T-helper 9 cell (primary cell): ENCODE data around the gene CAMK4.
"Not testable (repeated sequence)": the region's sequence is repeated elsewhere in the genome, so short reads cannot be mapped to it uniquely, and the experiment has no call there.

Experiments
- DNase-seq: peaks from one replicate; pipeline ENCODE4 v3.0.0-alpha.2; 2020

Gene CAMK4

DNA sequence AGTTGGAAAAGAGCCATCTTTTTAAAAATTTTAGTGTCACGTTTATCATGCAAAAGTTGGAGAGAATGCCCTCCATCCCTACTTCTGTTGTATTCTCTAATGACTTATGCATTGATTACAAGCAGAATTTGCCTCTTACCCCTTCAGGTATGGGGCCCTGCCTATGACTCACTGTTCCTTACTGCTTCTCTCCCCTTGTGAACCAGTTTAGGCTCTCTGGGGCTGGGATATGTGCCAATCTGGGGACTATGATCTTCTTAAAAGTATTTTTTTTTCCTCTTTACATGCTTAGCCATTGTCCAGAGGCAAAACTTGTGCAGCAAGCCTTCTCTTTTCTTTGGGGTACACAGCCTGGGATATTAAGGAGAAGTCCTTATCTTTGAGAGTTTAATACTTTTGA is 37.4 kb downstream of the CAMK4 start:
- no peak for DNase-seq

- no peak for DNase-seq
Observed at GRCh38 chr5:111262153-111262552, 38.0 kb downstream of the CAMK4 start.

DNA sequence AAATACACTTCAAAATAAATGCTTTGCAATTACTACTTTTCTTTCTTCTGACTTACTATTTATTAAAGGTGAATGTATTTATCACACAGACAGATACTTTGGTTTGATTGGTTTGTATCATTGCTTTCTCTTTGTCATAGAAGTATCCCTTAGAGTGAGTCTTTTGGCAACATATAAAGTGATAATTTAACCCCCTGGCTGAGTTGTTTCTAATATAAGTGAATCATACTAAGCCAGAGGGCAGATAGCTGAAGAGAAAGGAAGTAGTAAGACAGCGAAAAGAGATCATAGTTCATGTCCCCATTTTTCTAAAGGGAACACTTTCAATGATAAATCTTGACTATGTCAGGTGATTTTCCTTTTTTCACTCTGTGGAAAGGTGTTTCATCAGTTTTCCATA is 38.6 kb downstream of the CAMK4 start:
- no peak for DNase-seq

DNA sequence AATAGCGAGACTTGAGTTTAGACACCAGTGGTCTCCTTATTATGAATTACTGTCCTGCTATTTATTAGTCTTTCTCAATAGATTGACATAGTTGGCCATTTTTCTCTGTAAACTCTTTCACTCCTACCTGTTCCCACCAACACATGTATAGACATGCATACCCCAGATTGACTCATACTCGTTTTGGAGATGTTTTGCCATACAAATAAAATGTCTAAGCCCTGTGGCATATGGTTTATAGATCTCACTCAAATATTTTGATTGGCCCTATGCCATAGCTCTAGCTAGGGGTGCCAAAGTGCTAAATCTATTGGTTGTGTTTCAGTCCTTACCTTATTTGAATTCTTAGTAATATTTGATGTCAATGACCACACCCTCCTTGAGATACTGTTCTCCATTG is 42.3 kb downstream of the CAMK4 start:
- no peak for DNase-seq

- DNase-seq = no peak
Observed at GRCh38 chr5:111268300-111268699, 44.1 kb downstream of the CAMK4 start.

- no peak for DNase-seq
Observed at GRCh38 chr5:111271885-111272284, 47.7 kb downstream of the CAMK4 start.

DNA sequence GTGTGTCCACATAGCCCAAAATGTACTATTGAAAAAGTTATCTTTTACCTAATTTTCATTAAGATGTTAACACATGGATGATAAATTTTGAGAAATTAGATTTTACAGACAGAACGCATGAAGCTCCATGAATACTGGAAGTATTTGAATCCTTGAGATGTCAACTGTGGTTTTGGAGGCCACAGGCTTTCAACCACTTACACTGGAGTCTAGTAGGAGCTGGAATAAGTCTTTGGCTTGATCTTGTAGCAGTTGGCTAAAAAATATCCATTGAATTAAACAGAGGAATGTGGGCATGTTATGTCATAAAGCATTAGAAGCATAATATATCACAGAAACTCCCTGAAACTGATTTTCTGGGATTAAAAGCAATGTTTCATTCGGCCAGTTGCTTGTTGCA is 52.9 kb downstream of the CAMK4 start:
- no peak for DNase-seq

GRCh38 chr5:111278858-111279504 is 54.8 kb downstream of the CAMK4 start:
- peak; percentile 92 for DNase-seq

GRCh38 chr5:111280282-111280951 is 56.2 kb downstream of the CAMK4 start:
- DNase-seq = no peak

- no peak for DNase-seq
Observed at GRCh38 chr5:111282798-111283197, 58.6 kb downstream of the CAMK4 start.

- DNase-seq = no peak
Observed at GRCh38 chr5:111284825-111285224, 60.6 kb downstream of the CAMK4 start.

DNA sequence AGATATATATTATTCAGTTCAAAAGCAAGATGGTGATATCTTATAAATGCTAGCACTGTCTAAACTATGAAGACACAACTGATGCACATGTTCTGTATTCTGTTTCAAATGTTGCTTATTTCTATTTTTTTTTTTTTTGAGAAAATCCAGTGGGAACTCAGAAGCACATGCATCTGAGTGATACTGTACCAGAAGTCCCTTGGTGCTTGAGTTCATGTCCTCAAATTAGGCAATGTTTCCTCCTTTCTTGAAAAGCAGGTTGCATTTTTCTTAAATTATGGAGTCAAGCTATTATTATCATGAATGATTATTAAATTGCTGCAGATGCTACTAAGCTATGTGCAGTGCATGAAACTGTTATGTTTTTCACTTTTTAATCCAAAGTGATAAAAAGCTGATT is 70.4 kb downstream of the CAMK4 start:
- no peak for DNase-seq

DNA sequence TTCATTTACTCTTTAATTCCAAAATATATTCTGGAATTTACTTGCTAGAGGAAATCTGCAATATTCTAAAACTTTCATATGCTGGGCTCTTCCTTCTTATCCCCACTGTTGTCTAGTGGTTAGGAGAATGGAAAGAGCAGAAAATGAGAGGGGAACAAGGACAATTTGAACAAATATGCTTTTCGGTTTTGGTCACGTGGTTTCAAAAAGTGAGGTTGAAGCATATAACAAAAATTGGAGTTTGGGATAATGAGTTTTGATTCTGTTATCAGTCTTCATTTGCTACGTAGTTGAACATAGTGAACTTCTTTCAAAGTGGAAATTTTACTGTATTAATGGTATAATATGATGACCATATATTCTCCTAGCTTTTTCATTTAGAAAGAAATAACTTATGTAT is 71.5 kb downstream of the CAMK4 start:
- no peak for DNase-seq

DNA sequence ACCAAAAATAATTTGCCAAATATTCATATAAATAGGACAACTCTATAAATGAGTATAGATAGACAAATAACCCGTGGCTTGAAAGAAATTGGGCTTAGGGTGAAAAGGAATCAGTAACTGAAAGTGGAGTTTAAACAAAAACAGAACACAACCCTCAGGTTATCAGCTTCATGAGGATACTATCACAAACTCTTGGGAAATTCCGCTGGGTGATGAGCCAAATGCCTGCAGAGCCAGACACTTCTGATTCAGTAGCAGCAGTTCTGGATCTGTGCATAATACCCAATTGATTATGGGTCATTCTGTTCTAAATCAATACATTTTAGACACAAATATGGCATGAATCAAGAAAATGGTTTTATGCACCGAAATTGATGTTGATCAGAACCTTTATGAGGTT is 72.4 kb downstream of the CAMK4 start:
- DNase-seq = no peak

GRCh38 chr5:111299067-111299481 is 74.9 kb downstream of the CAMK4 start:
- DNase-seq = no peak

GRCh38 chr5:111299831-111300432 is 75.7 kb downstream of the CAMK4 start:
- DNase-seq = no peak

DNA sequence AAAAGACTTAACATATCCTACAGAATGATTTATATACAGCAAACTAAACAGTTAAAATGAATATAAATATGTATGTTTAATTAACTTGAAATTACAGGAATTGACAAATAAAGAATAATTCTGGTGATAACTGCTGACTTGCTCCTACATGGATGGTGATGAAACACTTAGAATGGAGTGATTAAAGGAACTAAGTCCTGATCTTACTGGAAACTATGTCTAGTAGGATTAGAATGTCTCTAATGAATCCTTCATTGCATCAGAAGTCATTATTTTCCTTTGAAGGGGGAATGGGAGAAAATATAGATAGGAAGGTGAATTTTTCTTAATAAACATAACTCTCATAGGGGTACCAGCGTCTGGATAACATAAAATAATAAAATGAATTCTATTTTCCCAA is 77.1 kb downstream of the CAMK4 start:
- no peak for DNase-seq

DNA sequence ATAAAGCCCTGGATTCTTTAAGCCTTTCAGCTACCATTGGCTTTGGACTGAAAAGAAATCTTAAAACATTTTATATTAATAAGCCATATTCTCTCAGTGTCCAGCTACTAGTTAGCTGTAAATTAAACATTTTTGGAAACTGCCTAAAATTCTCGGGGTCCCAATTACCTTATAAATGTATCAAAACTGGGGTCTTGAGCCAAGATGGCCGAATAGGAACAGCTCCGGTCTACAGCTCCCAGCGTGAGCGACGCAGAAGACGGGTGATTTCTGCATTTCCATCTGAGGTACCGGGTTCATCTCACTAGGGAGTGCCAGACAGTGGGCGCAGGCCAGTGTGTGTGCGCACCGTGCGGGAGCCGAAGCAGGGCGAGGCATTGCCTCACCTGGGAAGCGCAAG is 77.9 kb downstream of the CAMK4 start:
- DNase-seq = not testable (repeated sequence)

DNA sequence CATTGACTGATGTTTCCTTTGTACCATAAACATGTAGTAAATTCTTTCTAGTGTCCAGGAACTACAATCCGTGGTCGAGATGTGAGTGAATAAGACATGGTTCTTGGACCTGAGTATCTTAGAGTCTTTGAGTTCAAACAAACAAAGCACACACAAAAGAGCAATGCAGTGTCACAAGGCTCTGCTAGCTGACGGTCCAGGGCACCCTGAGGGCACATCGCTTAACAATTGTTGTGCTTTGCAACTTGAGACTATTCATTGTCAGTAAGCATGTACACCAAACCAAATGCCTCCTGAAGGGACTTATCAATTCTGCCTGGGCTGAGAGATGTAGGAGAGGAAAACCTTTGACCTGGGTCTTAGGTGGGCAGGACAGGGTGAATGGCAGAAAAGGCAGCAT is 84.8 kb downstream of the CAMK4 start:
- no peak for DNase-seq

DNA sequence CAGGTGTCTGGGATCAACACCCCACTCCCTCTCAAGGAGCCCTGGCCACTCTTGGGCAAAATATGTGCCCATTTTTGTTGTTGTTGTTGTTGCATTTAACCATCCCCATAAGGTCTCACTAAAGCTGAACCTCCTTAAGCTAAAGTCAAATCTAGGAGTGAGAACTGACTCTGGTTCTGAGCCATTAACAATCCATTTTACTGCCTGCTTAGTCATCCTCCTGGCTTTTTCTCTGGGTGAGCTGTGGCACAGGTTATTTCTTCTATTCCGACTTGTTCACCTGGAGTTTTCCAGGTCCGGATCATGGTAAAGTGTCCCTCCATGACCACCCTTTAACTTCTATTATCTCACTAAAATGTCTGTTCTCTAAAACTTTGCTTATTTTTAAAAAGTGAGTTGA is 85.2 kb downstream of the CAMK4 start:
- no peak for DNase-seq

GRCh38 chr5:111310711-111311620 is 86.8 kb downstream of the CAMK4 start:
- DNase-seq = no peak

GRCh38 chr5:111311666-111312065 is 87.5 kb downstream of the CAMK4 start:
- no peak for DNase-seq

DNA sequence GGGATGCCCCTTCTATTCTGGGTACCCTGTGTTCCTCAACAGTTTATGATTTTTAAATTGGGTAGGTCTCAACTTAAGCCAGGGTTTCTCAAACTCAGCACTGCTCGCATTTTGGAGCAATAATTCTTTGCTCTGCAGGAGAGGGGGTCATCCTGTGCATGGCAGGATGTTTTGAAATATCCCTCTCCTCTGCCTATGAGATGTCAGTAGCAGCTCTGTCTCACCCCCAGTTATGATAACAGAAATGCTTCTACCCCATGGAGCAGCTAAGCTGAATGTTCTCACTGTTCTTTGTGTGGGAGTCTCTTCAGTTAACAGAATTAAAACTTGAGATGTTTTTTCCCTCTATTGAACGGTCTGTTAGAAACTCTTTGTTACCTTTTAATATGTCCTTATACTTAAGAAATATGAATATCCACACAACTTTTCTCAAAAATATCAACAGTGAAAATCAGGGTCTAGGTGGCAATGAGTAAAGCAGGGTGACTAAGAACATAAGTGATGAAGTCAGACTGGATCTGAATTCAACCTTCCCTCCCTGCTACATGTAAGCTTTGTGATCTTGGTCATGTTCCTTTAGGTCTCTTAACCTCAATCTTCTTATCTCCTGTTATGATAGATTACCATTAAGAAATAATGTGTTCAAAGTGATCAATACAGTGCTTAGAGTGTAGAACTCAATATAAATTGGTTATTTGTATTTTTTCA is 89.0 kb downstream of the CAMK4 start:
- DNase-seq = no peak
